PC-3 (cell line): ENCODE results near the gene LAG3. TPM values are rescaled to one million over a fixed set of nuclear protein-coding genes. Genes with fewer than 3 reads are reported as not detected.

Source experiments
- ATAC-seq: fragments of 200-7000 bp; cut with Tn5 transposase; 2 replicates; pipeline ENCODE4 v1.9.1; 2020; ENCODE audit warnings: mild to moderate bottlenecking, moderate library complexity
- BruUV-seq: library from RNA; stranded (reverse); fragments of 400-500 nt; replicated peaks from 2 replicates; lab custom pipeline; 2021; lab: Mats Ljungman, UMichigan
- CTCF ChIA-PET: fragments of 300-600 bp; sonication (Branson Sonifier 250); formaldehyde crosslinking; loops from one replicate; lab custom pipeline; 2022; ENCODE audit warnings: antibody characterized with exemption; lab: Charles Lee
- POLR2A ChIA-PET: fragments of 300-600 bp; sonication (Branson Sonifier 250); formaldehyde crosslinking; loops from one replicate; lab custom pipeline; 2022; ENCODE audit warnings: antibody characterized with exemption; ENCODE audit not compliant: unreplicated experiment; lab: Charles Lee
- DNase-seq: peaks from one replicate; pipeline ENCODE4 v3.0.0-alpha.2; 2015
- H2AFZ ChIP-seq: fragments of 300-600 bp; sonication (generic); 2 replicates; pipeline ENCODE4 v1.6.0; 2016; ENCODE audit warnings: antibody characterized with exemption, low read length
- H3F3A ChIP-seq: fragments of 300-600 bp; sonication (generic); one replicate; pipeline ENCODE4 v1.6.0; 2017; ENCODE audit warnings: antibody characterized with exemption, low read length, control low read depth, mild to moderate bottlenecking; ENCODE audit not compliant: unreplicated experiment
- H3K27ac ChIP-seq: fragments of 300-600 bp; sonication (generic); 2 replicates; pipeline ENCODE4 v1.5.1; 2016; ENCODE audit warnings: mild to moderate bottlenecking, low read length
- H3K27me3 ChIP-seq: fragments of 300-600 bp; sonication (generic); 2 replicates; pipeline ENCODE4 v1.6.1; 2016; ENCODE audit warnings: low read length, mixed read lengths
- H3K36me3 ChIP-seq: fragments of 300-600 bp; sonication (generic); 2 replicates; pipeline ENCODE4 v1.6.1; 2016; ENCODE audit warnings: low read depth, mixed run types, low read length, mixed read lengths
- H3K4me1 ChIP-seq: fragments of 300-600 bp; sonication (generic); 2 replicates; pipeline ENCODE4 v1.5.1; 2016; ENCODE audit warnings: low read length; ENCODE audit not compliant: insufficient read depth
- H3K4me2 ChIP-seq: fragments of 300-600 bp; sonication (generic); 2 replicates; pipeline ENCODE4 v1.6.0; 2016; ENCODE audit warnings: low read length
- H3K4me3 ChIP-seq: fragments of 300-600 bp; sonication (generic); 2 replicates; pipeline ENCODE4 v1.5.1; 2016; ENCODE audit warnings: mild to moderate bottlenecking, low read length, mixed read lengths
- H3K79me2 ChIP-seq: fragments of 300-600 bp; sonication (generic); 2 replicates; pipeline ENCODE4 v1.6.1; 2017; ENCODE audit warnings: low read length, mixed read lengths
- H3K9ac ChIP-seq: fragments of 300-600 bp; sonication (generic); 2 replicates; pipeline ENCODE4 v1.6.0; 2016; ENCODE audit warnings: mild to moderate bottlenecking, low read length
- H3K9me2 ChIP-seq: fragments of 300-600 bp; sonication (generic); replicated peaks from 2 replicates; pipeline ENCODE4 v1.6.1; 2016; ENCODE audit warnings: mixed run types, low read length, mixed read lengths
- H3K9me3 ChIP-seq: fragments of 300-600 bp; sonication (generic); 2 replicates; pipeline ENCODE4 v1.6.1; 2016; ENCODE audit warnings: low read length, mixed read lengths
- H4K20me1 ChIP-seq: fragments of 300-600 bp; sonication (generic); 2 replicates; pipeline ENCODE4 v1.6.1; 2016; ENCODE audit warnings: low read length, mixed read lengths
- CTCF ChIP-seq: fragments of 300-600 bp; sonication (generic); conservative IDR thresholded peaks from 2 replicates; pipeline ENCODE4 v1.5.1; 2017; ENCODE audit warnings: antibody characterized with exemption, low read depth, mild to moderate bottlenecking, low read length
- EZH2 ChIP-seq: fragments of 300-600 bp; sonication (generic); IDR thresholded peaks from one replicate; pipeline ENCODE4 v1.6.1; 2017; ENCODE audit warnings: antibody characterized with exemption, mild to moderate bottlenecking, low read length; ENCODE audit not compliant: unreplicated experiment
- EZH2phosphoT487 ChIP-seq: fragments of 300-600 bp; sonication (generic); IDR thresholded peaks from 2 replicates; pipeline ENCODE4 v1.6.1; 2018; ENCODE audit warnings: mild to moderate bottlenecking, antibody characterized with exemption, low read length, borderline replicate concordance
- intact Hi-C: fragments of 100-400 bp; cut with micrococcal nuclease; formaldehyde crosslinking; loops from 2 replicates; pipeline ENCODE4 v1.9.0; 2023
- total RNA-seq: library from RNA; depleted of rRNA; stranded (reverse); fragments of >200 nt; gene quantifications from 2 replicates; pipeline ENCODE4 v1.2.3, GENCODE V29; 2014

Gene LAG3
- total RNA-seq, 1 experiment from 2014 or later: 0.58 TPM

DNA sequence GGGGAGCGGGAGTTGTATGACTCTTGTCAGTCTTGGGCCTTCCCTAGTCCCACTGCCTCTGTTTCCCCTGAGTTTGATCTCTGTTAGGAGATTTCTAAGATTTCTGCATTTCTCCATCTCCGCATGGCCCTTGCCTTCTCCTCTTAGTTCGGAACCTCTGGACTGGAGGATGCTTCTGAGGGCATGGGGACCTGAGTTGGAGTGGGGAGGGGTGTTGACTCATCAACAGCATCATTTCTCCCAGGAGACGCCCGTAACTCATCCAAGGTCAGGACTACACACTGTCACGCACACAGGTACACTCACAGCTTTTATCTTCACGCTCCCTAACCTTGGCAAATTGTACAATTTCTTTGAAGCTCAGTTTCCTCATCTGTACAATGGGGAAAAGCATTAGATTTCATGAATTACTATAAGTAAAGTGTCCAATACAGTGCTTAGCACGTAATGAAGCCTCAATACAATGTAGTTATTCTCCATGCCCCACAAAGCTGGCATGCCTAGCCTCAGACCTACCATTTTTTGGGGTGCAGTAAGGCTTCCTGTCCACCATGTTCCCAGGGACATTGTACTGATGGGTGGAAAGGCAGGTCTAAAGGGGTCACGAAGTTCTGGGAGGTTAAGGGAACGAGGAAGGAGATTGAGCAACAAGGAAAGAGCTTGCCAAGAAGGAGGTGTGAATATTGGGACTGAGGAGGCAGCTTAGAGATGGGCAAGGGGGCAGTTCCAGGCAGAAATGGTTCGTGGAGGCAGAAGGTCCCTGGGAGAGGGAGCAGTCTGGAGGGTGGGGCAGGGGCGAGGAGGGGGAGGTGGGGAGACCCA is 600 bp upstream of the LAG3 start:
- H3K9ac ChIP-seq: no peak overlapping the region
- TF ChIP-seq CTCF: no peak
- H3K4me1 ChIP-seq: peaks cover 12% of the 10 kb centered on the region
- no peak overlapping the region for H3K4me3 ChIP-seq
- no peak overlapping the region for H3K4me2 ChIP-seq
- no peak overlapping the region for H2AFZ ChIP-seq
- ChIA-PET POLR2A (no interaction called here), CTCF (interaction anchor here (1.0 kb wide), 1 partner anchor 19 kb away, joined by 3 read pairs; the partner anchor contains the start of gene MLF2)
- ATAC-seq: no peak
- no peaks in the 10 kb centered on the region for H3K9me3 ChIP-seq
- intact Hi-C loops: no loop called here
- BruUV-seq: no TSS peak
- H3K79me2 ChIP-seq: peaks cover 27% of the 10 kb centered on the region
- DNase-seq: no peak
- H3K36me3 ChIP-seq: no peaks in the 10 kb centered on the region
- H3K27ac ChIP-seq: no peak overlapping the region
- H3K9me2 ChIP-seq: no peaks in the 10 kb centered on the region
- no peaks in the 10 kb centered on the region for H3K27me3 ChIP-seq
- H4K20me1 ChIP-seq: no peaks in the 10 kb centered on the region; the same call in 1 of the 2 replicates
- no peaks in the 10 kb centered on the region for H3F3A ChIP-seq

DNA sequence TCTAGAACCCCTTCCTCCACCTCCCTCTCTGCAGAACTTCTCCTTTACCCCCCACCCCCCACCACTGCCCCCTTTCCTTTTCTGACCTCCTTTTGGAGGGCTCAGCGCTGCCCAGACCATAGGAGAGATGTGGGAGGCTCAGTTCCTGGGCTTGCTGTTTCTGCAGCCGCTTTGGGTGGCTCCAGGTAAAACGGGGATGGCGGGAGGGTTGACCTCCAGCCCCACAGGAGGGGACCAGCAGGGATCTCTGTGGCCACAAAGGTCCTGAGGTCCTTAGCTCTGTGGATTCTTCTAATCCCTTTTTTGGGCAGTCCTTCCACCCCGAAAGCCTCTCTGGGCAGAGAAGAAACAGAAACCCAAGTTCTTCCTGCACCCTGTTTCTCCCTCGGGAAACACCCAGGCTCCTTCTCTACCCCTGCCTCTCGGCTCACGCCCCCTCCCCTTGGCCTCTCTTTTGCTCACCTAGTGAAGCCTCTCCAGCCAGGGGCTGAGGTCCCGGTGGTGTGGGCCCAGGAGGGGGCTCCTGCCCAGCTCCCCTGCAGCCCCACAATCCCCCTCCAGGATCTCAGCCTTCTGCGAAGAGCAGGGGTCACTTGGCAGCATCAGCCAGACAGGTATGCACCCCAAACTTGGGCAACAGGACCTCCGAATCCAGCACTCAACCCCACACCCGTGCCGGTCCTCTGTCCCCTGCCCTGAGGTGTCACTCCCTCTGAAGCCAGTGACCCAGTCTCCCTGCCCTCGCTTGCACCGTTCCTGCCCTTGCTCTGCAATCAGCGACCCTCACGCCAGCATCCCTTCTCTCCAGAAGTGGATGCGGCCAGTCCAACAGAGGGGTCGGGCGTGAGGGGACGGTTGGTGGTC is 638 bp downstream of the LAG3 start:
- Histone ChIP-seq H3K9ac (no peak overlapping the region), H2AFZ (no peak overlapping the region), H3K79me2 (peaks cover 15% of the 10 kb centered on the region), H3K4me1 (peaks cover 11% of the 10 kb centered on the region), H3K27ac (no peak overlapping the region), H3K4me3 (no peak overlapping the region), H3K36me3 (no peaks in the 10 kb centered on the region), H3F3A (no peaks in the 10 kb centered on the region), H3K9me3 (no peaks in the 10 kb centered on the region), H3K27me3 (no peaks in the 10 kb centered on the region), H3K4me2 (no peak overlapping the region), H3K9me2 (no peaks in the 10 kb centered on the region), H4K20me1 (no peaks in the 10 kb centered on the region; the same call in 1 of the 2 replicates)
- CTCF ChIA-PET: interaction anchor here (1.0 kb wide), 1 partner anchor 20 kb away, joined by 3 read pairs; the partner anchor contains the start of gene MLF2
- no TSS peak for BruUV-seq
- intact Hi-C loops: no loop called here
- DNase-seq (no peak), ATAC-seq (no peak)
- POLR2A ChIA-PET: interaction anchor here (0.6 kb wide), 1 partner anchor 39 kb away, joined by 3 read pairs; no protein-coding TSS in a partner anchor
- TF ChIP-seq CTCF (no peak), EZH2phosphoT487 (no peak), EZH2 (no peak)
